ENCODE data around the gene VPS35L. TPM values are rescaled to one million over a fixed set of nuclear protein-coding genes. Genes with fewer than 3 reads are reported as not detected.
A peak's percentile ranks its signal among the peaks of the same experiment; 100 is the strongest.

VPS35L gene
- total RNA-seq, 1 experiment from 2014 or later, result 55.5 TPM

GRCh38 chr16:19722269-19722952 is 166.9 kb downstream of the VPS35L start:
- DNase-seq (ENCODE audit: unreplicated experiment), result no peak
- POLR2A ChIA-PET, result no interaction called here
- Mint-ChIP-seq H3K27me3 (ENCODE audit: insufficient read depth, unreplicated experiment) (no peaks in the 10 kb centered on the region), H3K9me3 (ENCODE audit: unreplicated experiment) (no peaks in the 10 kb centered on the region), H3K4me3 (ENCODE audit: unreplicated experiment) (no peak overlapping the region), H3K4me1 (ENCODE audit: insufficient read depth, unreplicated experiment) (no peaks in the 10 kb centered on the region), H3K36me3 (ENCODE audit: insufficient read depth, unreplicated experiment) (peaks cover 7% of the 10 kb centered on the region), H3K27ac (ENCODE audit: low read depth, unreplicated experiment) (no peak overlapping the region)
- BruUV-seq (replicated peaks), result no TSS peak
- CTCF ChIA-PET, result interaction anchor here (0.6 to 0.8 kb wide), 3 partner anchors 45 to 124 kb away, joined by 3 to 4 read pairs (median 3); no protein-coding TSS in a partner anchor
- no peak for TF ChIP-seq CTCF (IDR thresholded peaks at IDR 0.05; ENCODE audit: unreplicated experiment)
- intact Hi-C loops (cut with micrococcal nuclease), result no loop called here

GRCh38 chr16:19722981-19723380 is 167.5 kb downstream of the VPS35L start:
- H3K27me3 Mint-ChIP-seq (ENCODE audit: insufficient read depth, unreplicated experiment), result no peaks in the 10 kb centered on the region
- DNase-seq (ENCODE audit: unreplicated experiment), result no peak
- no peaks in the 10 kb centered on the region for H3K4me1 Mint-ChIP-seq (ENCODE audit: insufficient read depth, unreplicated experiment)
- no peaks in the 10 kb centered on the region for H3K9me3 Mint-ChIP-seq (ENCODE audit: unreplicated experiment)
- intact Hi-C loops (cut with micrococcal nuclease), result no loop called here
- H3K36me3 Mint-ChIP-seq (ENCODE audit: insufficient read depth, unreplicated experiment), result peaks cover 7% of the 10 kb centered on the region
- POLR2A ChIA-PET, result interaction anchor here (0.9 kb wide), 1 partner anchor 12 kb away, joined by 3 read pairs; no protein-coding TSS in a partner anchor
- no peak for TF ChIP-seq CTCF (IDR thresholded peaks at IDR 0.05; ENCODE audit: unreplicated experiment)
- peak overlapping the region; percentile 9 for H3K27ac Mint-ChIP-seq (ENCODE audit: low read depth, unreplicated experiment)
- H3K4me3 Mint-ChIP-seq (ENCODE audit: unreplicated experiment), result no peak overlapping the region
- BruUV-seq (replicated peaks), result no TSS peak
- CTCF ChIA-PET, result interaction anchor here (0.6 to 0.7 kb wide), 2 partner anchors 45 to 48 kb away, joined by 3 read pairs; no protein-coding TSS in a partner anchor

GRCh38 chr16:19728636-19728965 is 173.1 kb downstream of the VPS35L start:
- no TSS peak for BruUV-seq (replicated peaks)
- Mint-ChIP-seq H3K4me3 (ENCODE audit: unreplicated experiment) (no peak overlapping the region), H3K27ac (ENCODE audit: low read depth, unreplicated experiment) (no peak overlapping the region), H3K4me1 (ENCODE audit: insufficient read depth, unreplicated experiment) (no peaks in the 10 kb centered on the region), H3K36me3 (ENCODE audit: insufficient read depth, unreplicated experiment) (peaks cover 4% of the 10 kb centered on the region), H3K9me3 (ENCODE audit: unreplicated experiment) (no peaks in the 10 kb centered on the region), H3K27me3 (ENCODE audit: insufficient read depth, unreplicated experiment) (no peaks in the 10 kb centered on the region)
- ChIA-PET CTCF (interaction anchor here (1.2 kb wide), 1 partner anchor 10 kb away, joined by 5 read pairs; the partner anchor contains the start of genes IQCK and KNOP1), POLR2A (interaction anchor here (1.0 kb wide), 1 partner anchor 10 kb away, joined by 4 read pairs; the partner anchor contains the start of genes IQCK and KNOP1)
- intact Hi-C loops (cut with micrococcal nuclease), result no loop called here
- no peak for TF ChIP-seq CTCF (IDR thresholded peaks at IDR 0.05; ENCODE audit: unreplicated experiment)
- DNase-seq (ENCODE audit: unreplicated experiment), result no peak

- BruUV-seq (replicated peaks), result no TSS peak
- CTCF ChIA-PET, result no interaction called here
- peaks cover 31% of the 10 kb centered on the region for H3K36me3 Mint-ChIP-seq (ENCODE audit: insufficient read depth, unreplicated experiment)
- intact Hi-C loops (cut with micrococcal nuclease), result no loop called here
- H3K4me3 Mint-ChIP-seq (ENCODE audit: unreplicated experiment), result no peak overlapping the region
- H3K27me3 Mint-ChIP-seq (ENCODE audit: insufficient read depth, unreplicated experiment), result no peaks in the 10 kb centered on the region
- H3K4me1 Mint-ChIP-seq (ENCODE audit: insufficient read depth, unreplicated experiment), result no peaks in the 10 kb centered on the region
- no peak for DNase-seq (ENCODE audit: unreplicated experiment)
- H3K9me3 Mint-ChIP-seq (ENCODE audit: unreplicated experiment), result no peaks in the 10 kb centered on the region
- POLR2A ChIA-PET, result interaction anchor here (0.9 kb wide), 1 partner anchor 32 kb away, joined by 3 read pairs; no protein-coding TSS in a partner anchor
- TF ChIP-seq CTCF (IDR thresholded peaks at IDR 0.05; ENCODE audit: unreplicated experiment), result no peak
- H3K27ac Mint-ChIP-seq (ENCODE audit: low read depth, unreplicated experiment), result no peak overlapping the region
Measured at GRCh38 chr16:19733551-19733950, 178.0 kb downstream of the VPS35L start.
